ENCODE results near the gene AQP5. TPM values are rescaled to one million over a fixed set of nuclear protein-coding genes. Genes with fewer than 3 reads are reported as not detected.
A peak's percentile ranks its signal among the peaks of the same experiment; 100 is the strongest.

Gene AQP5
- total and polyA plus RNA-seq, 2 donors from 2014 or later, result 0.91 to 0.99 TPM

- H3K27me3 ChIP-seq (ENCODE audit: control insufficient read depth, insufficient read depth, low read length), result no peaks in the 10 kb centered on the region
- H3K9me3 ChIP-seq (ENCODE audit: control insufficient read depth in 2 of 3, insufficient read depth in 1 of 3, low read length in 3 of 3), result no peaks in the 10 kb centered on the region
- peaks cover 0 to 17% (median 8%) of the 10 kb centered on the region in 3 donors for H3K4me1 ChIP-seq (ENCODE audit: control insufficient read depth in 2 of 3, insufficient read depth in 2 of 3, low read depth in 1 of 3, low read length in 3 of 3)
- DNase-seq (peak in 1 of 5 donors; percentile 33), FAIRE-seq (no peak)
- TF ChIP-seq, protein P1, sequence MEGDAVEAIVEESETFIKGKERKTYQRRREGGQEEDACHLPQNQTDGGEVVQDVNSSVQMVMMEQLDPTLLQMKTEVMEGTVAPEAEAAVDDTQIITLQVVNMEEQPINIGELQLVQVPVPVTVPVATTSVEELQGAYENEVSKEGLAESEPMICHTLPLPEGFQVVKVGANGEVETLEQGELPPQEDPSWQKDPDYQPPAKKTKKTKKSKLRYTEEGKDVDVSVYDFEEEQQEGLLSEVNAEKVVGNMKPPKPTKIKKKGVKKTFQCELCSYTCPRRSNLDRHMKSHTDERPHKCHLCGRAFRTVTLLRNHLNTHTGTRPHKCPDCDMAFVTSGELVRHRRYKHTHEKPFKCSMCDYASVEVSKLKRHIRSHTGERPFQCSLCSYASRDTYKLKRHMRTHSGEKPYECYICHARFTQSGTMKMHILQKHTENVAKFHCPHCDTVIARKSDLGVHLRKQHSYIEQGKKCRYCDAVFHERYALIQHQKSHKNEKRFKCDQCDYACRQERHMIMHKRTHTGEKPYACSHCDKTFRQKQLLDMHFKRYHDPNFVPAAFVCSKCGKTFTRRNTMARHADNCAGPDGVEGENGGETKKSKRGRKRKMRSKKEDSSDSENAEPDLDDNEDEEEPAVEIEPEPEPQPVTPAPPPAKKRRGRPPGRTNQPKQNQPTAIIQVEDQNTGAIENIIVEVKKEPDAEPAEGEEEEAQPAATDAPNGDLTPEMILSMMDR (IDR thresholded peaks at IDR 0.05; ENCODE audit: borderline replicate concordance, extremely low read depth, insufficient read depth), result no peak
- no peak overlapping the region for H3K9ac ChIP-seq (ENCODE audit: low read length in 3 of 3)
- H3K36me3 ChIP-seq (ENCODE audit: control insufficient read depth in 2 of 3, insufficient read depth in 3 of 3, low read length in 3 of 3), result no peaks in the 10 kb centered on the region
- no peak overlapping the region for H3K27ac ChIP-seq (ENCODE audit: low read depth in 2 of 2, low read length in 2 of 2)
- no peak overlapping the region for H3K4me3 ChIP-seq (ENCODE audit: low read length in 3 of 3)
- intact Hi-C loops (cut with DNase I), result loop anchor here (5.0 kb wide), 1 partner anchor 82 kb away; no protein-coding TSS in a partner anchor
Measured at GRCh38 chr12:49969651-49970429, 8.2 kb downstream of the AQP5 start.

- no peaks in the 10 kb centered on the region for H3K36me3 ChIP-seq (ENCODE audit: control insufficient read depth in 2 of 3, insufficient read depth in 3 of 3, low read length in 3 of 3)
- H3K4me1 ChIP-seq (ENCODE audit: control insufficient read depth in 2 of 3, insufficient read depth in 2 of 3, low read depth in 1 of 3, low read length in 3 of 3), result peaks cover 0 to 17% (median 8%) of the 10 kb centered on the region in 3 donors
- TF ChIP-seq, protein P1 (IDR thresholded peaks at IDR 0.05; ENCODE audit: borderline replicate concordance, extremely low read depth, insufficient read depth), result no peak
- no peaks in the 10 kb centered on the region for H3K27me3 ChIP-seq (ENCODE audit: control insufficient read depth, insufficient read depth, low read length)
- H3K9me3 ChIP-seq (ENCODE audit: control insufficient read depth in 2 of 3, insufficient read depth in 1 of 3, low read length in 3 of 3), result no peaks in the 10 kb centered on the region
- DNase-seq, result peak in 1 of 5 donors; percentile 39
- H3K4me3 ChIP-seq (ENCODE audit: low read length in 3 of 3), result no peak overlapping the region
- intact Hi-C loops (cut with DNase I), result no loop called here
- no peak overlapping the region for H3K27ac ChIP-seq (ENCODE audit: low read depth in 2 of 2, low read length in 2 of 2)
- no peak for FAIRE-seq
- no peak overlapping the region for H3K9ac ChIP-seq (ENCODE audit: low read length in 3 of 3)
Measured at GRCh38 chr12:49970658-49971057, 9.0 kb downstream of the AQP5 start.

DNA sequence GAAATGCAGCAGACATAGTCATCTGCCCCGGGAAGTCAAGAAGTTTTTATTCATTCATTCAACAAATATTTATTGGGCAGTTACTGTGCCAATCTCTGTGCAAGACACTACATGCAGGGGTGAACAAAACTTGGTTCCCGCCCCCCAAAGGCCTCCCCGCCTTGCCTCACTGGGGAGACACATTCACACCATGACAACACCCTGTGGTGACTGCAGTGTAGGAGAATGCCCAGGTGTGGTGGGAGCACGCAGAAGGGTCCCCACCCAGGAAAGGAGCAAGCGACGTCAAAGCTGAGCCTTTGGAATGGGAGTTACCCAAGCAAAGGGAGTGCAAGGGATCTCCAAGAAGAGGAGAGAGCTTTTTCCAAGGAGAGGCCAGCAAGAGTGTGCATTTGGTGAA is 9.5 kb downstream of the AQP5 start:
- intact Hi-C loops (cut with DNase I), result no loop called here
- no peak for FAIRE-seq
- Histone ChIP-seq H3K4me3 (ENCODE audit: low read length in 3 of 3) (no peak overlapping the region), H3K27me3 (ENCODE audit: control insufficient read depth, insufficient read depth, low read length) (no peaks in the 10 kb centered on the region), H3K27ac (ENCODE audit: low read depth in 2 of 2, low read length in 2 of 2) (no peak overlapping the region), H3K36me3 (ENCODE audit: control insufficient read depth in 2 of 3, insufficient read depth in 3 of 3, low read length in 3 of 3) (no peaks in the 10 kb centered on the region), H3K9me3 (ENCODE audit: control insufficient read depth in 2 of 3, insufficient read depth in 1 of 3, low read length in 3 of 3) (no peaks in the 10 kb centered on the region), H3K4me1 (ENCODE audit: control insufficient read depth in 2 of 3, insufficient read depth in 2 of 3, low read depth in 1 of 3, low read length in 3 of 3) (peaks cover 0 to 17% (median 8%) of the 10 kb centered on the region in 3 donors), H3K9ac (ENCODE audit: low read length in 3 of 3) (no peak overlapping the region)
- TF ChIP-seq, protein P1 (IDR thresholded peaks at IDR 0.05; ENCODE audit: borderline replicate concordance, extremely low read depth, insufficient read depth), result no peak
- DNase-seq, result peak in 1 of 5 donors; percentile 30
